ENCODE measurements around the gene NPR3.
"Not testable (repeated sequence)": the region's sequence is repeated elsewhere in the genome, so short reads cannot be mapped to it uniquely, and the experiment has no call there.

NPR3 gene

GRCh38 chr5:32805462-32805861 is 94.3 kb downstream of the NPR3 start:
- DNase-seq (ENCODE audit: insufficient read length, low spot score); FAIRE-seq: not testable (repeated sequence)

- FAIRE-seq (no peak), DNase-seq (ENCODE audit: insufficient read length, low spot score) (no peak)
Observed at GRCh38 chr5:32805971-32806638, 95.0 kb downstream of the NPR3 start.

- FAIRE-seq (no peak), DNase-seq (ENCODE audit: insufficient read length, low spot score) (no peak)
Observed at GRCh38 chr5:32808783-32809182, 97.7 kb downstream of the NPR3 start.

- no peak for DNase-seq (ENCODE audit: insufficient read length, low spot score)
- FAIRE-seq, result no peak
Observed at GRCh38 chr5:32810804-32811203, 99.7 kb downstream of the NPR3 start.

- FAIRE-seq, result no peak
- DNase-seq (ENCODE audit: insufficient read length, low spot score), result no peak
Observed at GRCh38 chr5:32812399-32812798, 101.3 kb downstream of the NPR3 start.

- DNase-seq (ENCODE audit: insufficient read length, low spot score), result no peak
- no peak for FAIRE-seq
Observed at GRCh38 chr5:32814141-32814540, 103.0 kb downstream of the NPR3 start.

- no peak for FAIRE-seq
- DNase-seq (ENCODE audit: insufficient read length, low spot score), result no peak
Observed at GRCh38 chr5:32814620-32815019, 103.5 kb downstream of the NPR3 start.

- no peak for FAIRE-seq
- no peak for DNase-seq (ENCODE audit: insufficient read length, low spot score)
Observed at GRCh38 chr5:32827981-32828380, 116.9 kb downstream of the NPR3 start.

GRCh38 chr5:32828492-32828891 is 117.4 kb downstream of the NPR3 start:
- DNase-seq (ENCODE audit: insufficient read length, low spot score) (no peak), FAIRE-seq (no peak)

- DNase-seq (ENCODE audit: insufficient read length, low spot score) (no peak), FAIRE-seq (no peak)
Observed at GRCh38 chr5:32831624-32832023, 120.5 kb downstream of the NPR3 start.

GRCh38 chr5:32833127-32833526 is 122.0 kb downstream of the NPR3 start:
- FAIRE-seq (no peak), DNase-seq (ENCODE audit: insufficient read length, low spot score) (no peak)

GRCh38 chr5:32833663-32834062 is 122.5 kb downstream of the NPR3 start:
- FAIRE-seq (no peak), DNase-seq (ENCODE audit: insufficient read length, low spot score) (no peak)

GRCh38 chr5:32834251-32834650 is 123.1 kb downstream of the NPR3 start:
- DNase-seq (ENCODE audit: insufficient read length, low spot score), result no peak
- FAIRE-seq, result no peak

GRCh38 chr5:32836176-32836575 is 125.1 kb downstream of the NPR3 start:
- FAIRE-seq (no peak), DNase-seq (ENCODE audit: insufficient read length, low spot score) (no peak)

- no peak for FAIRE-seq
Observed at GRCh38 chr5:32837211-32837610, 126.1 kb downstream of the NPR3 start.

GRCh38 chr5:32839106-32839505 is 128.0 kb downstream of the NPR3 start:
- DNase-seq (ENCODE audit: insufficient read length, low spot score) (no peak), FAIRE-seq (no peak)

More at GRCh38 chr5:32837211-32837610, 126.1 kb downstream of the NPR3 start:
- no peak for DNase-seq (ENCODE audit: insufficient read length, low spot score)

GRCh38 chr5:32840606-32841005 is 129.5 kb downstream of the NPR3 start:
- DNase-seq (ENCODE audit: insufficient read length, low spot score) (no peak), FAIRE-seq (no peak)

Measured in GM19239 (cell line).